GM19099 (cell line): Measurements from ENCODE around the gene PDE4B.

Experiments
- POLR2A ChIP-seq: IDR thresholded peaks from 3 replicates; pipeline ENCODE4 v1.6.1; 2011; ENCODE audit warnings: low read depth; ENCODE audit not compliant: insufficient read length; ENCODE audit errors: extremely low read depth

Gene PDE4B

GRCh38 chr1:66294707-66295370 lies 502.1 kb downstream of the PDE4B start:
- no peak for TF ChIP-seq POLR2A

- no peak for TF ChIP-seq POLR2A
Measured at GRCh38 chr1:66295803-66296202, 503.1 kb downstream of the PDE4B start.

- no peak for TF ChIP-seq POLR2A
Measured at GRCh38 chr1:66296370-66296769, 503.7 kb downstream of the PDE4B start.

- TF ChIP-seq POLR2A = no peak
Measured at GRCh38 chr1:66296951-66297350, 504.3 kb downstream of the PDE4B start.

GRCh38 chr1:66298464-66298863 lies 505.8 kb downstream of the PDE4B start:
- TF ChIP-seq POLR2A = no peak

- no peak for TF ChIP-seq POLR2A
Measured at GRCh38 chr1:66300280-66300971, 507.7 kb downstream of the PDE4B start.

GRCh38 chr1:66300972-66301451 lies 508.3 kb downstream of the PDE4B start:
- no peak for TF ChIP-seq POLR2A

- no peak for TF ChIP-seq POLR2A
Measured at GRCh38 chr1:66302184-66302742, 509.6 kb downstream of the PDE4B start.

- TF ChIP-seq POLR2A = no peak
Measured at GRCh38 chr1:66302815-66303214, 510.1 kb downstream of the PDE4B start.

GRCh38 chr1:66303646-66304045 lies 511.0 kb downstream of the PDE4B start:
- no peak for TF ChIP-seq POLR2A

- TF ChIP-seq POLR2A = no peak
Measured at GRCh38 chr1:66304128-66304527, 511.4 kb downstream of the PDE4B start.

GRCh38 chr1:66305927-66306326 lies 513.2 kb downstream of the PDE4B start:
- TF ChIP-seq POLR2A = no peak

GRCh38 chr1:66309006-66309741 lies 516.5 kb downstream of the PDE4B start:
- no peak for TF ChIP-seq POLR2A

GRCh38 chr1:66311092-66311491 lies 518.4 kb downstream of the PDE4B start:
- no peak for TF ChIP-seq POLR2A

- TF ChIP-seq POLR2A = no peak
Measured at GRCh38 chr1:66311628-66312027, 518.9 kb downstream of the PDE4B start.
